Erythroblast (primary cell): ENCODE measurements around the gene USP2.

Experiments
- GATA1 ChIP-seq: IDR thresholded peaks from 2 replicates; pipeline ENCODE4 v1.6.1; 2011; ENCODE audit warnings: low read depth, mild to moderate bottlenecking, control low read depth, low read length, moderate library complexity
- POLR2A ChIP-seq: IDR thresholded peaks from 2 replicates; pipeline ENCODE4 v1.6.1; 2011; ENCODE audit warnings: mild to moderate bottlenecking, low read length

DNA sequence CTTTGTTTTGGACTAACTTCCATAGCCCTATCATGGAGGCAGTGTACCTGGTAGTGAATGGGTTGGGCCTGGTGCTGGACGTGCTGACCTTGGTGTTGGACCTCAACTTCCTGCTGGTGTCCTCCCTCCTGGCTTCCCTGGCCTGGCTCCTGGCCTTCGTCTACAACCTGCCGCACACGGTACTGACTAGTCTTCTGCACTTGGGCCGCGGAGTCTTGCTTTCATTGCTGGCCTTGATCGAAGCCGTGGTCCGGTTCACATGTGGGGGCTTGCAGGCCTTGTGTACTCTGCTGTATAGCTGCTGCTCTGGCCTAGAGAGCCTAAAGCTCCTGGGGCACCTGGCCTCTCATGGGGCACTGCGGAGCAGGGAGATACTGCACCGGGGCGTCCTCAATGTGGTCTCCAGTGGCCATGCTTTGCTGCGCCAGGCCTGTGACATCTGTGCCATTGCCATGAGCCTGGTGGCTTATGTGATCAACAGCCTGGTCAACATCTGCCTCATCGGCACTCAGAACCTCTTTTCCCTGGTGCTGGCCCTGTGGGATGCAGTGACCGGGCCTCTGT lies 46.3 kb downstream of the USP2 start:
- no peak for TF ChIP-seq POLR2A
- no peak for TF ChIP-seq GATA1
